Eye (tissue), 1 donor: ENCODE measurements around the gene SYT11.
A peak's percentile ranks its signal among the peaks of the same experiment; 100 is the strongest.
"Not testable (repeated sequence)": the region's sequence is repeated elsewhere in the genome, so short reads cannot be mapped to it uniquely, and the experiment has no call there.

Experiments
- DNase-seq: peaks from one replicate; pipeline ENCODE4 v3.0.0-alpha.2; 2015

SYT11 gene

GRCh38 chr1:155861896-155862295 lies 2.5 kb downstream of the SYT11 start:
- DNase-seq = no peak

DNA sequence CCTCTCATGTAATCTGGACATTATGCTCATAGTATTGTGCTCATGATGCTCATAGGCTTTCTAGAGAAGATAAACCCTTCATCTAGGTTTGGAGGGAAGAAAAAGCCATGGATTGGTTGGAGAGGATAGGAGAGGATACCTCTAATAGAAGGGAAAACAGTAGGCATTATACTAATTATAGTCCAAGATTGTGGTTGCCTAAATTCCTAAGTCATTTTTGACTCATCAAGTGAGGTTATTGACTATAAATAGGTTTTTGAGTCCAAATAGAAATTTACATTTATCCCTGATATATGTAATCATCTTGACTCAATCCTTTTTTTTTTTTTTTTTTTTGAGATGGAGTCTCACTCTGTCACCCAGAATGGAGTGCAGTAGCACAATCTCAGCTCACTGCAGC lies 5.0 kb downstream of the SYT11 start:
- no peak for DNase-seq

DNA sequence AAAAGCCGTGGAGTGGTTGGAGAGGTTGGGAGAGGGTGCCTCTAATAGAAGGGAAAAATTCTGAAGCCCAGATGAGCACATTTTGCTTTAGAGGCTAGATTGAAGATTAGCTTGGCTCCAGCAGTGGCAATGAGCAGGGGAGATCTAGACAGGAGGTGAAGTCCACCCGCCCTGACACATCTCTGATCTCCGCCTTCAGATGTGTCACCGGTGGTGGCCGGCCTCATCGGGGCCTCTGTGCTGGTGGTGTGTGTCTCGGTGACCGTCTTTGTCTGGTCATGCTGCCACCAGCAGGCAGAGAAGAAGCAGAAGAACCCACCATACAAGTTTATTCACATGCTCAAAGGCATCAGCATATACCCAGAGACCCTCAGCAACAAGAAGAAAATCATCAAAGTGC lies 8.4 kb downstream of the SYT11 start:
- DNase-seq = no peak

GRCh38 chr1:155871390-155871789 lies 12.0 kb downstream of the SYT11 start:
- peak; percentile 45 for DNase-seq

- no peak for DNase-seq
These were observed 13.2 kb downstream of the SYT11 start for GRCh38 chr1:155872527-155872926.

DNA sequence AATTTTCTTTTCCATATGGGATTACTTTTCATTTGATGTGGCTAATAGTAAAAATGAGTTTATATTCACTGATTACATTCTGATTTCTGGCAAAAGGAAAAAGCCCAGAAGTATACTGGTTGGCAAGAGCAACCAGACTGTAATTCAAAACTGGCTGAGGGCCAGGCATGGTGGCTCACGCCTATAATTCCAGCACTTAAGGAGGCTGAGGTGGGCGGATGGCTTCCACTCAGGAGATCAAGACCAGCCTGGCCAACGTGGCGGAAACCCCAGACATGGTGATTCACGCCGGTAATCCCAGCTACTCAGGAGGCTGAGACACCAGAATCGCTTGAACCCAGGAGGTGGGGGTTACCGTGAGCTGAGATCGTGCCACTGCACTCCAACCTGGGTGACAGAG lies 14.5 kb downstream of the SYT11 start:
- DNase-seq = no peak

- DNase-seq = no peak
These were observed 18.6 kb downstream of the SYT11 start for GRCh38 chr1:155877945-155878344.

- no peak for DNase-seq
These were observed 20.9 kb downstream of the SYT11 start for GRCh38 chr1:155880251-155880650.

DNA sequence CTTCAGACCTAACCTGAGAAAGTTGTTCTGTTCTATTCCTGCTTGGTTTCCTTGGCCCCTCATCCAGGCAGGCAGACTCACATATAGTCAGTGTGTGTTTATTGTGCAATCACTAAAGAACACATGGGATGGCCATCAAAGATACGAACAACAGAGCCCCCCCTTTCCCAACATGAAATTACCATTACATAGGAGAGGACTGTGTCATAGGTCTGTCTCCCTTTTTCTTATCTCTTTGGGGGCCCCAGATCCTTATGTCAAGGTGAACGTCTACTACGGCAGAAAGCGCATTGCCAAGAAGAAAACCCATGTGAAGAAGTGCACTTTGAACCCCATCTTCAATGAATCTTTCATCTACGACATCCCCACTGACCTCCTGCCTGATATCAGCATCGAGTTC lies 21.6 kb downstream of the SYT11 start:
- no peak for DNase-seq

- DNase-seq = no peak
These were observed 22.9 kb downstream of the SYT11 start for GRCh38 chr1:155882235-155882634.

- no peak for DNase-seq
These were observed 23.4 kb downstream of the SYT11 start for GRCh38 chr1:155882766-155883165.

- DNase-seq = no peak
These were observed 24.9 kb downstream of the SYT11 start for GRCh38 chr1:155884031-155884960.

GRCh38 chr1:155884982-155885381 lies 25.6 kb downstream of the SYT11 start:
- DNase-seq = no peak

DNA sequence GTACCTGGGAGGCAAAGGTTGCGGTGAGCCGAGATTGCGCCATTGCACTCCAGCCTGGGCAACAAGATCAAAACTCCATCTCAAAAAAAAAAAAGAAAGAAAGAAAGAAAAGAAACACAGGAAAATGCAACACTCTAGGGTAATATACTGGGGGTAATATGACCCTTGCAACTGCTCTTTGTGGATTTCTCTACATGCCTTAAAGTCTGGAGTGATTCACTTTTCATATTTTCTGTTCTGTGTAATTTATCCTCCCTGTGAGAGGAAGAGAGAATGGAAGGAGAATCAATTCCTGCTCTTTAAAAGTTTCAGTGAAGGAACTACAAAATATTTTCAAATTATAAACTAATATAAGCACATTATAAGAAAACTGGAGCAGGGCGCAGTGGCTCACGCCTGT lies 29.1 kb downstream of the SYT11 start:
- DNase-seq = no peak

- DNase-seq = no peak
These were observed 30.2 kb downstream of the SYT11 start for GRCh38 chr1:155889566-155889965.

- no peak for DNase-seq
These were observed 30.9 kb downstream of the SYT11 start for GRCh38 chr1:155890251-155890650.

GRCh38 chr1:155892796-155893195 lies 33.4 kb downstream of the SYT11 start:
- no peak for DNase-seq

GRCh38 chr1:155893389-155894142 lies 34.2 kb downstream of the SYT11 start:
- DNase-seq = peak; percentile 37

GRCh38 chr1:155895617-155896016 lies 36.2 kb downstream of the SYT11 start:
- DNase-seq = not testable (repeated sequence)

DNA sequence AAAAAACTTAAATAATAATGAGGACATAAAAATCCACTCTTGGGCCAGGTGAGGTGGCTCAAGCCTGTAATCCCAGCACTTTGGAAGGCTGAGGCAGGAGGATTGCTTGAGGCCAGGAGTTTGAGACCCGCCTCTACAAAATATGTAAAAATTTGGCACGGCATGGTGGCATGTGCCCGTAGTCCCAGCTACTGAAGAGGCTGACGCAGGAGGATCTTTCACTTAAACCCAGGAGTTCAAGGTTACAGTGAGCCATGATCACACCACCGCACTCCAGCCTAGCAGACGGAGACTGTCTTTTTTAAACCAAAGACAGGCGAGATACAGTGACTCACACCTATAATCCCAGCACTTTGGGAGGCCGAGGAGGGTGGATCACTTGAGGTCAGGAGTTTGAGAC lies 37.1 kb downstream of the SYT11 start:
- not testable (repeated sequence) for DNase-seq

GRCh38 chr1:155897746-155898145 lies 38.4 kb downstream of the SYT11 start:
- DNase-seq = no peak

DNA sequence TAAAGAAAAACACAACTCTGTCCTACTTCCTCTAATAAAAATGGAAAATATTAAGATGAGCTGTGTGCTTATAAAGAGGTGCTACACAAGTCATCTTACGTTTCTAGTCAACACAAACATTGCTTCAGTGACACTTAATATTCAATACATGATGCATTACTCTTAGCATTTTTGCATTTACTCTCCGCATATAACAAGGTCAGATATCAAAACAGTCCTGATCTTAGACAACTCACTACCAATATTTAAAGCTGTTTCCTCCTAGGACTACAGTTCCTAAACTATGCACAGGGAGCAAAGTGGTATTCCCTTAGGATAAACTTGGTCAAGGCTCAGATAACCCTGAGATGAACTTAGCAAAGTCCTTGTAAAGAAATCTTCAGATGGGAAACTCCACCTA lies 39.5 kb downstream of the SYT11 start:
- no peak for DNase-seq

- no peak for DNase-seq
These were observed 40.3 kb downstream of the SYT11 start for GRCh38 chr1:155899683-155900082.

GRCh38 chr1:155900161-155900560 lies 40.8 kb downstream of the SYT11 start:
- DNase-seq = no peak
